Fibroblast of lung (primary cell): ENCODE measurements around the gene HARS2.
"Not testable (repeated sequence)": the region's sequence is repeated elsewhere in the genome, so short reads cannot be mapped to it uniquely, and the experiment has no call there.

Experiments used
- CTCF ChIP-seq, 2 donors: IDR thresholded peaks in 1 of 2; conservative IDR thresholded peaks in 1 of 2; 1 replicate in 1 of 2; 2 replicates in 1 of 2; pipeline ENCODE4 v1.5.1; 2011 to 2012; ENCODE audit warnings: low read length in 2 of 2, control low read depth in 1 of 2, inconsistent platforms in 1 of 2, low read depth in 1 of 2, mild to moderate bottlenecking in 1 of 2
- EZH2 ChIP-seq: IDR thresholded peaks from 2 replicates; pipeline ENCODE4 v1.5.1; 2012; ENCODE audit warnings: low read length, control low read depth, mild to moderate bottlenecking; ENCODE audit errors: missing control alignments

- TF ChIP-seq CTCF (conservative IDR thresholded peaks at IDR 0.05 in 1 of 2, IDR thresholded peaks at IDR 0.05 in 1 of 2; ENCODE audit: low read depth in 1 of 2, low read length in 2 of 2); EZH2: not testable (repeated sequence)
These were observed 30.9 kb upstream of the HARS2 start for GRCh38 chr5:140660371-140660770.
